HepG2 (cell line): Measurements from ENCODE around the gene CSNK2A1. TPM values are rescaled to one million over a fixed set of nuclear protein-coding genes. Genes with fewer than 3 reads are reported as not detected.

Experiments
- ATF7-NPFF ChIP-seq: sonication (generic); formaldehyde crosslinking; IDR thresholded peaks from 2 replicates; pipeline ENCODE4 v1.8.1; 2023; ENCODE audit warnings: mild to moderate bottlenecking, low read depth, missing genetic modification reagents, moderate library complexity
- CCAR2 ChIP-seq: fragments of 200-400 bp; formaldehyde crosslinking; optimal IDR thresholded peaks from 2 replicates; pipeline ENCODE3; 2018; ENCODE audit warnings: low read depth, mild to moderate bottlenecking, low read length, moderate library complexity
- CENPX ChIP-seq: sonication (generic); formaldehyde crosslinking; IDR thresholded peaks from 2 replicates; pipeline ENCODE4 v1.9.0; 2021; ENCODE audit warnings: mild to moderate bottlenecking, missing genetic modification reagents, moderate library complexity
- ETV5 ChIP-seq: IDR thresholded peaks from 2 replicates; pipeline ENCODE4 v1.6.1; 2018; ENCODE audit warnings: missing biosample characterization, missing genetic modification reagents, inconsistent platforms, borderline replicate concordance
- MTF2 ChIP-seq: sonication (generic); formaldehyde crosslinking; IDR thresholded peaks from 2 replicates; pipeline ENCODE4 v1.5.0; 2020; ENCODE audit warnings: missing genetic modification reagents, borderline replicate concordance
- MYNN ChIP-seq: sonication (generic); formaldehyde crosslinking; IDR thresholded peaks from 2 replicates; pipeline ENCODE4 v1.4.0; 2020; ENCODE audit warnings: mild to moderate bottlenecking, low read depth, missing genetic modification reagents
- NFKB2 ChIP-seq: sonication (generic); formaldehyde crosslinking; IDR thresholded peaks from 2 replicates; pipeline ENCODE4 v1.4.0; 2020; ENCODE audit warnings: missing genetic modification reagents, borderline replicate concordance
- PHF21A ChIP-seq: sonication (generic); formaldehyde crosslinking; IDR thresholded peaks from 2 replicates; pipeline ENCODE4 v1.5.0; 2020; ENCODE audit warnings: mild to moderate bottlenecking, missing genetic modification reagents
- RBAK ChIP-seq: sonication (generic); formaldehyde crosslinking; IDR thresholded peaks from 2 replicates; pipeline ENCODE4 v1.5.1; 2020; ENCODE audit warnings: mild to moderate bottlenecking, missing genetic modification reagents
- STAG1 ChIP-seq: sonication (generic); formaldehyde crosslinking; IDR thresholded peaks from 2 replicates; pipeline ENCODE4 v1.4.0; 2020; ENCODE audit warnings: missing genetic modification reagents
- TBX2 ChIP-seq: sonication (generic); formaldehyde crosslinking; IDR thresholded peaks from 2 replicates; pipeline ENCODE4 v1.5.0; 2020; ENCODE audit warnings: missing genetic modification reagents, mild to moderate bottlenecking, borderline replicate concordance
- THAP11 ChIP-seq: IDR thresholded peaks from 2 replicates; pipeline ENCODE4 v1.6.1; 2016; ENCODE audit warnings: missing biosample characterization, missing genetic modification reagents
- TRIM24 ChIP-seq: sonication (generic); formaldehyde crosslinking; IDR thresholded peaks from 2 replicates; pipeline ENCODE4 v1.8.0; 2022; ENCODE audit warnings: mild to moderate bottlenecking, missing genetic modification reagents
- ZBTB49 ChIP-seq: sonication (generic); formaldehyde crosslinking; IDR thresholded peaks from 2 replicates; pipeline ENCODE4 v1.4.0; 2020; ENCODE audit warnings: missing genetic modification reagents, borderline replicate concordance
- ZFP1 ChIP-seq: IDR thresholded peaks from 2 replicates; pipeline ENCODE4 v1.6.1; 2016
- ZNF350 ChIP-seq: sonication (generic); formaldehyde crosslinking; IDR thresholded peaks from 2 replicates; pipeline ENCODE4 v1.4.0; 2020; ENCODE audit warnings: mild to moderate bottlenecking, low read depth, missing genetic modification reagents, borderline replicate concordance
- ZNF503 ChIP-seq: sonication (generic); formaldehyde crosslinking; IDR thresholded peaks from 2 replicates; pipeline ENCODE4 v1.4.0; 2020; ENCODE audit warnings: missing genetic modification reagents
- ZNF510 ChIP-seq: sonication (generic); formaldehyde crosslinking; IDR thresholded peaks from 2 replicates; pipeline ENCODE4 v1.4.0; 2020; ENCODE audit warnings: low read depth, mild to moderate bottlenecking, missing genetic modification reagents
- ZNF589 ChIP-seq: sonication (generic); formaldehyde crosslinking; conservative IDR thresholded peaks from 2 replicates; pipeline ENCODE4 v1.8.0; 2022; ENCODE audit warnings: mild to moderate bottlenecking, moderate library complexity, missing genetic modification reagents
- ZNF678 ChIP-seq: sonication (generic); formaldehyde crosslinking; IDR thresholded peaks from 2 replicates; pipeline ENCODE4 v1.4.0; 2020; ENCODE audit warnings: mild to moderate bottlenecking, missing genetic modification reagents
- ZNF724P ChIP-seq: sonication (generic); formaldehyde crosslinking; IDR thresholded peaks from 2 replicates; pipeline ENCODE4 v1.8.0; 2022; ENCODE audit warnings: missing genetic modification reagents, borderline replicate concordance
- ZNF891 ChIP-seq: sonication (generic); formaldehyde crosslinking; IDR thresholded peaks from 2 replicates; pipeline ENCODE4 v1.5.0; 2020; ENCODE audit warnings: mild to moderate bottlenecking, missing genetic modification reagents
- polyA plus RNA-seq, 8 experiments: library from polyadenylated mRNA; depleted of rRNA in 3 of 8; stranded (reverse) in 7 of 8; unstranded in 1 of 8; fragments of >200 nt; fragmentation: Illumina TruSeq in 4 of 8; extraction: Trizol in 4 of 8; gene quantifications; 2 replicates each; pipeline versions ENCODE4 v1.2.1 to v1.2.3, GENCODE V29; 2011 to 2016; ENCODE audit warnings: low read depth in 4 of 8, missing spikeins in 1 of 8, mixed read lengths in 1 of 8; ENCODE audit not compliant: insufficient read depth in 1 of 8
- total RNA-seq, 5 experiments: library from RNA; depleted of rRNA; stranded (reverse); fragments of >200 nt; fragmentation: Illumina TruSeq; extraction: Trizol; gene quantifications; 2 replicates each; pipeline ENCODE4 v1.2.3, GENCODE V29; 2016; ENCODE audit warnings: low read depth in 1 of 5
- TF ChIP-seq, protein P1 (sequence below): sonication (generic); formaldehyde crosslinking; IDR thresholded peaks from 2 replicates; pipeline ENCODE4 v1.8.0; 2022; ENCODE audit warnings: missing genetic modification reagents, low read depth, mild to moderate bottlenecking, borderline replicate concordance
- TF ChIP-seq, protein P2 (sequence below): sonication (generic); formaldehyde crosslinking; IDR thresholded peaks from 2 replicates; pipeline ENCODE4 v1.8.0; 2022; ENCODE audit warnings: missing genetic modification reagents, mild to moderate bottlenecking, moderate library complexity, borderline replicate concordance

CSNK2A1 gene
- total and polyA plus RNA-seq, 2 of the 13 experiments (the other 11 are each of a cell fraction or from before 2014, with no cell fraction given), result 153 to 231 TPM

GRCh38 chr20:561437-562231, 18.0 kb upstream of the CSNK2A1 start (continued):
- TF ChIP-seq ZNF678 (CRISPR knock-in tag), result no peak
- no peak for TF ChIP-seq PHF21A
- TF ChIP-seq ZFP1 (CRISPR knock-in tag), result no peak
- no peak for TF ChIP-seq ZNF589
- TF ChIP-seq ZNF891, result no peak
- TF ChIP-seq ETV5 (CRISPR knock-in tag), result peak; percentile 44; the same call in 1 of the 2 replicates
- TF ChIP-seq STAG1, result peak; percentile 99
- TF ChIP-seq CCAR2, result no peak
- TF ChIP-seq NFKB2, result no peak
- no peak for TF ChIP-seq CENPX
- TF ChIP-seq, protein P1, sequence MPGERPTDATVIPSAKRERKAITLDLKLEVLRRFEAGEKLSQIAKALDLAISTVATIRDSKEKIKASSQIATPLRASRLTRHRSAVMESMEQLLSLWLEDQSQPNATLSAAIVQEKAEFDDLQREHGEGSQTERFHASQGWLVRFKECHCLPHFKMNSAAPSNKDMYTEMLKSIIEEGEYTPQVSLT (CRISPR knock-in tag), result no peak
- no peak for TF ChIP-seq TRIM24 (CRISPR knock-in tag)
- TF ChIP-seq, protein P2, sequence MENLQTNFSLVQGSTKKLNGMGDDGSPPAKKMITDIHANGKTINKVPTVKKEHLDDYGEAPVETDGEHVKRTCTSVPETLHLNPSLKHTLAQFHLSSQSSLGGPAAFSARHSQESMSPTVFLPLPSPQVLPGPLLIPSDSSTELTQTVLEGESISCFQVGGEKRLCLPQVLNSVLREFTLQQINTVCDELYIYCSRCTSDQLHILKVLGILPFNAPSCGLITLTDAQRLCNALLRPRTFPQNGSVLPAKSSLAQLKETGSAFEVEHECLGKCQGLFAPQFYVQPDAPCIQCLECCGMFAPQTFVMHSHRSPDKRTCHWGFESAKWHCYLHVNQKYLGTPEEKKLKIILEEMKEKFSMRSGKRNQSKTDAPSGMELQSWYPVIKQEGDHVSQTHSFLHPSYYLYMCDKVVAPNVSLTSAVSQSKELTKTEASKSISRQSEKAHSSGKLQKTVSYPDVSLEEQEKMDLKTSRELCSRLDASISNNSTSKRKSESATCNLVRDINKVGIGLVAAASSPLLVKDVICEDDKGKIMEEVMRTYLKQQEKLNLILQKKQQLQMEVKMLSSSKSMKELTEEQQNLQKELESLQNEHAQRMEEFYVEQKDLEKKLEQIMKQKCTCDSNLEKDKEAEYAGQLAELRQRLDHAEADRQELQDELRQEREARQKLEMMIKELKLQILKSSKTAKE (CRISPR knock-in tag), result no peak
- peak; percentile 35; the same call in 1 of the 2 replicates for TF ChIP-seq ZNF350
- 0 out of 2 replicates have a peak, but pooled peaks have one; percentile 26 for TF ChIP-seq TBX2
- TF ChIP-seq RBAK, result no peak
- TF ChIP-seq ZNF510 (CRISPR knock-in tag), result 0 out of 2 replicates have a peak, but pooled peaks have one; percentile 40
- peak; percentile 81; the same call in 1 of the 2 replicates for TF ChIP-seq ZBTB49 (CRISPR knock-in tag)
- TF ChIP-seq ATF7-NPFF (CRISPR knock-in tag), result no peak
- TF ChIP-seq MTF2 (CRISPR knock-in tag), result no peak
- TF ChIP-seq ZNF724P (CRISPR knock-in tag), result no peak
- TF ChIP-seq THAP11 (CRISPR knock-in tag), result peak; percentile 65
- TF ChIP-seq ZNF503 (CRISPR knock-in tag), result no peak
- TF ChIP-seq MYNN (CRISPR knock-in tag), result no peak
